G401 (cell line): ENCODE data around the gene PPP1CC. TPM values are rescaled to one million over a fixed set of nuclear protein-coding genes. Genes with fewer than 3 reads are reported as not detected.
A peak's percentile ranks its signal among the peaks of the same experiment; 100 is the strongest.
"Not testable (repeated sequence)": the region's sequence is repeated elsewhere in the genome, so short reads cannot be mapped to it uniquely, and the experiment has no call there.

Experiments
- DNase-seq: peaks from one replicate; pipeline ENCODE4 v3.0.0-alpha.2; 2015; ENCODE audit warnings: low spot score
- in situ Hi-C: cut with HindIII; loops from 2 replicates; pipeline ENCODE4 v1.10.0; 2016; ENCODE audit warnings: low sequenced_read_pairs, mixed read lengths
- total RNA-seq: library from RNA; depleted of rRNA; stranded (reverse); fragments of >200 nt; shearing (Covaris generic); gene quantifications from 2 replicates; pipeline ENCODE4 v1.2.3, GENCODE V29; 2014

The PPP1CC gene
- total RNA-seq, 1 experiment from 2014 or later: 200 TPM

GRCh38 chr12:110758922-110759321 is 16.2 kb upstream of the PPP1CC start:
- in situ Hi-C loops: no loop called here
- no peak for DNase-seq

DNA sequence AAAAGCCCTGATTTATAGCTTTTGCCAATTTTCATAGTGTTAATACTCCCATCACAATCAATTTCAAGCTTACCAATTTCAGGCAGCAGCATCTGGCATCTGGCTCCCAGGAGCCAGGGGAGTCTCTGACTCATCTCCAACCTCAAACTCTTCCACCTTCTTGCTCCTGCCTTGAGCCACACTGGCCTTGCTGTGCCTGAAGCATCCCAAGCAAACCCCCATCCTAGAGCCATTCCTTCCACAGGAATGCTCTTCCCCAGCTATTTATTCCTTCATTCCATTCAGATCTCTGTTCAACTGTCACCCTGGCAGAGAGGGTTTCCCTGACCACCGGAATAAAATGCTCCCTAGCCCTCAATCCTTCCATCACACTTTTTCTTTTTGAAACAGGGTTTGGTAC is 13.9 kb upstream of the PPP1CC start:
- in situ Hi-C loops: no loop called here
- no peak for DNase-seq

- in situ Hi-C loops: no loop called here
- DNase-seq: peak; percentile 58
These were observed 11.6 kb upstream of the PPP1CC start for GRCh38 chr12:110754101-110754793.

DNA sequence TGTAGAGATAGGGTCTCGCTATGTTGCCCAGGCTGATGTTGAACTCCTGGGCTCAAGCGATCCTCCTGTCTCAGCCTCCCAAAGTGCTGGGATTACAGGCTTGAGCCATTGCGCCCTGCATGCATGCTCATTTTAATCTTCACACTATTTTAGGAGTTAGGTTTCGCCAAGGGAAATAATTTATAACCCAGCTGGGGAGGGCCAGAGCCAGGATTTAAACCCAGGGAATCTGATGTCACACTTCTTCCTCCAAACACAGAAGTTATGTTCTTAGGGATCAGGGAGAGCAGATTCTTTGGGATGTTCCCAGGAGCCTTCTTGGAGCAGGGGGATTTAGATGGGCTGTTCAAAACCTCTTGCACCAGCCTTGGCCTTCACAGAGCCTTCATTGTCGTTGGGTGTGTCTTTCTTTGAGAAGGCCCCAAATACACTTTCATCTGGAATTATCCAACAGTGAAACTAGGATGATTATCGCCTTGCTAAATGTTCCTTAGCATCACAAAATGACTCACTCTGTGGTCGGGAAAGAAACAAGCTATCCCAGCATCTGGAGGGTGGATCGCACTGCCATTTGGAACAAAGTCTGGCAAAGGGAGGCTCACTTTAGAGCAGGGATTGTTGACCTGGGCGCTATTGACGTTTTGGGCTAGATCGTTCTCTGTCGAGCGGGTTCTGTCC is 8.2 kb upstream of the PPP1CC start:
- no peak for DNase-seq
- in situ Hi-C loops: no loop called here

DNA sequence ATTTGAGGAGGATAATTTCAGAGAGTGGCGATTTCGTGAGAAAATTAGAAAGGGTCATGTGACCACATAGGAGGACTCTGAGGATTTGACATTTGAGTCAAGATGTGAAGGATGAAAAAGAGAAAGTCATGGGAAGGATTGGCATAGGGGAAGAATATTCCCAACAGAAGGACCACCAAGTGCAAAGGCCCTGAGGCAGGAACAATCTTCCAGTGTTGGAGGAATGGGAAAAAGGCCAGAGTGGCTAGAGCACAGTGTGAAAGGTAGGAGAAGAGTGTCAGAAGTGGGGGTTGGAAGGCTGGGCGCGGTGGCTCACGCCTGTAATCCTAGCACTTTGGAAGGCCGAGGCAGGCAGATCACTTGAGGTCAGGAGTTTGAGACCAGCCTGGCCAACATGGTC is 3.9 kb upstream of the PPP1CC start:
- in situ Hi-C loops: no loop called here
- DNase-seq: no peak

DNA sequence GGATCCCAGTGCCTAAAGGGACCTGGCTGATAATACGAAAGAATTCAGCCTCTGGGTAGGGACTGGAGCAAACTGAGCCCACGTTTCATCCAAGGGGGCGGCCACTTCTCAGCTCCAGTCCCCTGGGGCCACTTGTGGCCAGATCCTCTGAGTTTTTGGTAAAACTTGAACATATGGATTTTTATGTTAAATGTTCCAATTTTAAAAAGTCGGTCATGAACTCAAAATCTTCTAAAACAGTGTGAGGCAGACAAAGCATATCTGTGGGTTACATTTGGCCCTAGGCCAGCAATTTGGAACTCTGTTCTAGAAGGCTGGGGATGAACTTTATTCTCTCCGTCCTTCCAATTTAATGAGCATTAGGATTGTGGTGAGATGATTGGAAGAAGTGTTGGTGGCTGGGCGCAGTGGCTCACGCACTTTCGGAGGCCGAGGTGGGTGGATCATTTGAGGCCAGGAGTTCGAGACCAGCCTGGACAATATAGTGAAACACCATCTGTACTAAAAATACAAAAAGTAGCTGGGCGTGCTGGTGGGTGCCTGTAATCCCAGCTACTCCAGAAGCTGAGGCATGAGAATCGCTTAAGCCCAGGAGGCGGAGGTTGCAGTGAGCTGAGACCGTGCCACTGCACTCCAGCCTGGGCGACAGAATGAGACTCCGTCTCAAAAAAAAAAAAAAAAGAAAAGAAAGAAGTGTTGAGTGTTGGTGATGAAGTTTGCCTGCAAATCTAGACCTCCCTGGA is 3.0 kb upstream of the PPP1CC start:
- in situ Hi-C loops: no loop called here
- no peak for DNase-seq

GRCh38 chr12:110744601-110745264 is 2.0 kb upstream of the PPP1CC start:
- in situ Hi-C loops: no loop called here
- peak; percentile 10 for DNase-seq

DNA sequence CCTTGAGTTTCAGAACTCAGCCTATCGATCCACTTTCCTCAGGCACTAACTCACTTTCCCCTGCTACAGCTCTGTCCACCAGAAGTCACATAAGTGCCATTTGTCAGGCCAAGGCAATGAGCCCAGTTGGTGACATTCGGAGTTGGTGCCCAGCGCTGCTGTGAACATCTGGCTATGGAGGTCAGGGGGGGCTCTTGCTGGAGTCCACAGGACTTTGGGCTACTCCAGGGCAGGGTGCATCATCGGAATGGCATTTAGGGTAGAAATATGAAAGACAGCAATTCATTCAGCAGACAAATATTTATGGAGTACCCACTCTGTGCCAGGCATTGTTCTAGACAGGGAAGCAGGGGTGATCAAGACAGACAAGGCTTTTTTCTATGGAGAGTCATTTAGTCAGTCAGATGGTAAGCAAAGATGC is 1.5 kb upstream of the PPP1CC start:
- peak; percentile 41 for DNase-seq
- in situ Hi-C loops: no loop called here

DNA sequence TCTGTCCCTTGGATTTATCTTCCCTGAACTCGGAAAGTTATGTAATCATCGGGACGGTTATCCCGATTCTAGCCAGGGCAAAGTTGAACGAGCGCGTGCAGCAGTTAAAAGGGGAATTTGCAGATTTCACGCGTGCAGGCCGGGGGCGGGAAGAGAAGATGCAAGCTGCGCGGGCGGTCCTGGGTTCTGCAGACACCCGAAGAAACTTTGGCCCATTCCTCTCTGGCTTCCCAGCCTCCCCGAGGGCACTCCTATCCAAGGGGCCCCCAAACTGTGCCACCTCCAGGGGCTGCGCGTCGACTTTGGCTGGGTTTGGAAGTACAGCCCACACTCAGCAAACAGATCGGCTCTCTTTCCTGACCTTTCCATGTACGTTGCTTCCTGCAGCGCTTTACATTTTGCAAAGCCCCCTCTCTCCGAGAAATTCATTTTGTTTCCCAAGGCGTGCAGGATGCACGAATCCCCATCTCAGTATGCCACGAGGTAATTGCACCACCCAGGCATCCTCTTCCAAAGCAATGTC is 941 bp upstream of the PPP1CC start:
- no peak for DNase-seq
- in situ Hi-C loops: no loop called here

DNA sequence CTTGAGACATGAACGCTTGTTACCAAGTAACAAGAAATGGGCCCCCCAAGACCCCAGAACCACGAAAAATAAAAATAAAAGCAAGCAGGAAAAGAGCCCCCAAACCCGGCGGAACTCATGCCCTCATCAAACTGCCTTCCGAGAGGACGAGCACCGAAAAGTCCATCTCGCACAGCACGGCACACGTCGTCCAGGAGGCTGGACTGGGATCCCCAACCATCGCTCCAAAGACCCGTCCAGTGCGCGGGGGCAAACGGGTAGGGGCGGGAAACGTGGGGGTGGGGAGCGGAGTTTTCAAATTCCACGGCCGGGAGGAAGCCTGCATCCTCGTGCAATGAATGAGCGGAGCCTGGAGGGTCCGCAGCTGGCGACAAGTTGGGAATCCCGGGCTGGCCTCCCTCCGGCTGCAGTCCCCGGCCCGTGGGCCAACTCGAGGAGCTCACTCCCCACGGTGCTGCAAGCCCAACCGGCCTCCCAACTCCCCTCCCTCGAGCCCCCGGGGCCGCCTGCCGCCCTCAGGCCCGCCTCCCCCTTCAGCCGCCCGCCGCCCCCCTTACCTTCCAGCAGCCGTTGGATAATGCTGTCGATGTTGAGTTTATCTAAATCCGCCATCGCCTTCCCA is 484 bp downstream of the PPP1CC start:
- in situ Hi-C loops: no loop called here
- DNase-seq: no peak

DNA sequence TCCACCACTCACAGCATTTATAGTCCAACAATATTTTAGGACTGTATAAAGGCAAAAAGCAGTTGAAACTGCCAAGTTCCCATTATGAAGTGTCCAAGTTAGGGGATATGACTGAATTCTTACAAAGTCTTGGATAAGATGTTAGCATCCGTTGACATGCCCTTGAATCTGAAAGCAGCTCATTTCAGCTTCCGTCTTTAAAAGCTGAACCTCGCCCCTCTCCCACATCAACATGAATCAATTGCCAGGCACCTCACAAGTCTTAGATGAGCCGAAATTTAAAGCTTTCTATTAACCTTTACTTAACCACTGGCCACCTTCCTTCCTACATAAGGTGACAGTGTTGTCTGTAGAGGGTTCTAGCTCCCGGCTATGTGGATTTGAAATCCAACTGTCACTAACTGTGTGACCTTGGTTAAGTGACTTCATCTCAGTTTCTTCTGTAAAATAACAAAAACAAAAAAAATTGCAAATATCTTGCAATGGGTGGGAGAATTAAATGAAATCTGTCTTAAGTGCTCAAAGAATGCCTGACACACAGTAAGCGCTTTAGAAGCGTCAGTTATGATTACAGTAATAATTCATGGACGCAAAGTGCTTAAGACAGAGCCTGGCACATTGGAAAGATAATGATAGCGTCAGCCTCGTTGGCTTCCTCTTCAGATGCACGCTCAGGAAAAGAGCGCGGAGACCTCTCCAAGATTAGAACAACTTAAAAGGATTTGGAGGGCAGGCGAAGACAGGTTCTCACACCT is 1.2 kb downstream of the PPP1CC start:
- peak; percentile 63 for DNase-seq
- in situ Hi-C loops: no loop called here

GRCh38 chr12:110739894-110740293 is 2.8 kb downstream of the PPP1CC start:
- in situ Hi-C loops: no loop called here
- no peak for DNase-seq

DNA sequence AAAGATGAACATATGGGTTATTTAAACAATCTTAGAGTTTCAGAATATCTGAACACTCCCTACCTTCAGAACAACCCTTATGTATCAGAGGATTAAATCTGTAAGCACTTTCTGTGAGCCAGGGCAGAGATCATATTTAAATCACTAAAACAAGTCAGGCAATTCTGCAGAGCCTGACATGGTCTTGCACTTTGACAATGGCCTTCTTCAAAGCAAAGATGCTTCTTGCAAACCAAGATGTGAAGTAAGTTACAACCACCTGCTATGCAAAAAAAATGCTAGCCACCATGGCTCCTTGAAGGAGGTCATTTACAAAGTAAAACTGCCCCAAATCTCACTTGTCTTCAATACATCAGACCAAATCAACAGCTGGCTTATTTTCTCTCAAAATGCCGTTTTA is 3.2 kb downstream of the PPP1CC start:
- in situ Hi-C loops: no loop called here

GRCh38 chr12:110737532-110737931 is 5.2 kb downstream of the PPP1CC start:
- in situ Hi-C loops: no loop called here
- no peak for DNase-seq

More for the DNA sequence above, 3.2 kb downstream of the PPP1CC start:
- DNase-seq: no peak

GRCh38 chr12:110737016-110737415 is 5.7 kb downstream of the PPP1CC start:
- not testable (repeated sequence) for DNase-seq

DNA sequence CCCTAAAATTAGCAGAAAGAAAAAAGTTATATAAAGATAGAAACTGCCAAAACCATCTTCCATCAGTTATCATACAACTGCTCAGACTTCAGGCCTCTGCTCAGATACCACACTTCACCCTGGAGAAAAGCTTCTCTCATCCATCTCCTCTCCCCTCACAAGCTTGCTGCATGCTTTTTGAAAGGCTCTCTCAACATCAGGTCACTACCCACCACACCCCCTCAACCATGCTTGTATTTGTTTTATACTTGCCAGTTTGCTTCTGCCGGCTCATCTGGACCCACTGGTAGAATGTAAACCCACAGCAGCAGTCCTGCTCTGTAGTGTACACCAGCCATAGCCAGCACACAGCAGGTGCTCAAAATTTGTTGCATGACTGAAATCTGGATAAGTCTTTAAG is 8.8 kb downstream of the PPP1CC start:
- DNase-seq: no peak
- in situ Hi-C loops: no loop called here

More at GRCh38 chr12:110737016-110737415, 5.7 kb downstream of the PPP1CC start:
- in situ Hi-C loops: not testable (repeated sequence)

DNA sequence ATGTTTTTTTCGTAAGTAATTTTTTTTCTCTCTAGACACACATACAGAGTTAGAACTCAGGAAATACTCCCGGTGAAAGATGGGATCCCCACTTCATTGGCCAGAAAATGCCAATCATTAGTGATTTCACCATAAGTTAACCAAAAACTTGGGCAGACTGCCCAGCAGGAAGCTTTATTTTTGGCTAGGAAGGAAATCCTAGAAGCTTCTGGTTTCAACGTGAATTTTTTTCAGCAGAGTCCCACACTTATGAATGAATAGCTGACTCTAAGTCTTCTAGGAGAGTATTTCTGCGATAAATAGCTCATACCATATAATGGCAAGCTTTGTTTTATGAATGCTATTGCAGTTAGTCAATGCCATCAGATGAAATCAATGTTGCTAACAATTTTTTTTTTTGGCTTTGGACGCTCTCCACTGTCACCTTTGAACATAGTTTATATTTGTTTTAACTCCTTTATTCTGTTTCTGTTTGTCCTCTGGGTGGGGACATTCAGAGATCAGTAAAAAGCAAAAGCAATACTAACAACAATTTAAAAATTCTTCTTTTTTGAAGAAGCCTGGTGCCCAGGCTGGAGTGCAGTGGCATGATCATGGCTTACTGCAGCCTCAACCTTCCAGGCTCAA is 9.5 kb downstream of the PPP1CC start:
- no peak for DNase-seq
- in situ Hi-C loops: no loop called here

- no peak for DNase-seq
- in situ Hi-C loops: no loop called here
These were observed 10.1 kb downstream of the PPP1CC start for GRCh38 chr12:110732572-110732971.
